ENCODE data around the gene KHDRBS1. TPM values are rescaled to one million over a fixed set of nuclear protein-coding genes. Genes with fewer than 3 reads are reported as not detected.

The KHDRBS1 gene
- total and polyA plus RNA-seq, 5 donors from 2014 or later, result 97.1 to 117 (median 99.7) TPM

GRCh38 chr1:31981972-31982371, 31.7 kb upstream of the KHDRBS1 start:
- Mint-ChIP-seq H3K36me3 (no peaks in the 10 kb centered on the region), H3K9me3 (no peaks in the 10 kb centered on the region), H3K4me1 (peaks cover 25 to 63% (median 40%) of the 10 kb centered on the region in 4 donors), H3K4me3 (peak overlapping the region; percentile 48 to 80 (median 67)), H3K27ac (peak overlapping the region; percentile 58 to 92 (median 89)), H3K27me3 (peaks cover 4% of the 10 kb centered on the region)
- Histone ChIP-seq H3K4me1 (ENCODE audit: control insufficient read depth, insufficient read depth, low read length, poor library complexity, severe bottlenecking) (peaks cover 45% of the 10 kb centered on the region), H3K27ac (ENCODE audit: insufficient read depth, low read length, poor library complexity, severe bottlenecking) (peak overlapping the region; percentile 48), H3K36me3 (ENCODE audit: control insufficient read depth, insufficient read depth, low read length) (no peaks in the 10 kb centered on the region), H3K4me3 (ENCODE audit: low read depth, low read length) (peak overlapping the region; percentile 14), H3K27me3 (ENCODE audit: control insufficient read depth, insufficient read depth, low read length) (no peaks in the 10 kb centered on the region), H3K9me3 (ENCODE audit: control insufficient read depth in 2 of 2, low read length in 2 of 2) (no peaks in the 10 kb centered on the region)
- peak in 2 of 3 donors; percentile 40 to 88 for DNase-seq
- peak; percentile 40 to 58 for ATAC-seq (ENCODE audit: low read depth in 2 of 2)

GRCh38 chr1:31984419-31985347, 29.0 kb upstream of the KHDRBS1 start:
- peaks cover 25 to 60% (median 41%) of the 10 kb centered on the region in 4 donors for H3K4me1 Mint-ChIP-seq
- H3K36me3 Mint-ChIP-seq, result no peaks in the 10 kb centered on the region
- DNase-seq (peak in 1 of 3 donors; percentile 76), ATAC-seq (ENCODE audit: low read depth in 2 of 2) (peak; percentile 91 to 94)
- H3K9me3 Mint-ChIP-seq, result no peaks in the 10 kb centered on the region
- Histone ChIP-seq H3K27ac (ENCODE audit: insufficient read depth, low read length, poor library complexity, severe bottlenecking) (peak overlapping the region; percentile 73), H3K36me3 (ENCODE audit: control insufficient read depth, insufficient read depth, low read length) (no peaks in the 10 kb centered on the region), H3K9me3 (ENCODE audit: control insufficient read depth in 2 of 2, low read length in 2 of 2) (no peaks in the 10 kb centered on the region), H3K4me1 (ENCODE audit: control insufficient read depth, insufficient read depth, low read length, poor library complexity, severe bottlenecking) (peaks cover 45% of the 10 kb centered on the region), H3K4me3 (ENCODE audit: low read depth, low read length) (peak overlapping the region; percentile 29), H3K27me3 (ENCODE audit: control insufficient read depth, insufficient read depth, low read length) (no peaks in the 10 kb centered on the region)
- H3K27me3 Mint-ChIP-seq, result peaks cover 4% of the 10 kb centered on the region
- peak overlapping the region; percentile 23 to 65 (median 42) for H3K4me3 Mint-ChIP-seq
- peak overlapping the region; percentile 78 to 99 (median 93) for H3K27ac Mint-ChIP-seq

- peaks cover 25 to 66% (median 44%) of the 10 kb centered on the region in 4 donors for H3K4me1 Mint-ChIP-seq
- peak in 1 of 3 donors; percentile 33 for DNase-seq
- no peaks in the 10 kb centered on the region for H3K36me3 Mint-ChIP-seq
- Histone ChIP-seq H3K9me3 (ENCODE audit: control insufficient read depth in 2 of 2, low read length in 2 of 2) (no peaks in the 10 kb centered on the region), H3K36me3 (ENCODE audit: control insufficient read depth, insufficient read depth, low read length) (no peaks in the 10 kb centered on the region), H3K4me3 (ENCODE audit: low read depth, low read length) (peak overlapping the region; percentile 29), H3K27ac (ENCODE audit: insufficient read depth, low read length, poor library complexity, severe bottlenecking) (peak overlapping the region; percentile 73), H3K4me1 (ENCODE audit: control insufficient read depth, insufficient read depth, low read length, poor library complexity, severe bottlenecking) (peaks cover 45% of the 10 kb centered on the region), H3K27me3 (ENCODE audit: control insufficient read depth, insufficient read depth, low read length) (no peaks in the 10 kb centered on the region)
- H3K9me3 Mint-ChIP-seq, result no peaks in the 10 kb centered on the region
- peak overlapping the region; percentile 13 to 65 (median 42) for H3K4me3 Mint-ChIP-seq
- peaks cover 4% of the 10 kb centered on the region for H3K27me3 Mint-ChIP-seq
- peak; percentile 15 to 26 for ATAC-seq (ENCODE audit: low read depth in 2 of 2)
- peak overlapping the region; percentile 78 to 99 (median 93) for H3K27ac Mint-ChIP-seq
These were observed 28.2 kb upstream of the KHDRBS1 start for GRCh38 chr1:31985430-31985829.

- Mint-ChIP-seq H3K4me1 (peaks cover 10 to 48% (median 33%) of the 10 kb centered on the region in 4 donors), H3K27me3 (peaks cover 4% of the 10 kb centered on the region), H3K36me3 (no peaks in the 10 kb centered on the region), H3K9me3 (no peaks in the 10 kb centered on the region), H3K4me3 (no peak overlapping the region), H3K27ac (peak overlapping the region in 2 of 3 donors; percentile 73 to 74)
- no peak for DNase-seq
- Histone ChIP-seq H3K27me3 (ENCODE audit: control insufficient read depth, insufficient read depth, low read length) (no peaks in the 10 kb centered on the region), H3K4me1 (ENCODE audit: control insufficient read depth, insufficient read depth, low read length, poor library complexity, severe bottlenecking) (peaks cover 31% of the 10 kb centered on the region), H3K9me3 (ENCODE audit: control insufficient read depth in 2 of 2, low read length in 2 of 2) (no peaks in the 10 kb centered on the region), H3K36me3 (ENCODE audit: control insufficient read depth, insufficient read depth, low read length) (no peaks in the 10 kb centered on the region), H3K27ac (ENCODE audit: insufficient read depth, low read length, poor library complexity, severe bottlenecking) (no peak overlapping the region), H3K4me3 (ENCODE audit: low read depth, low read length) (no peak overlapping the region)
- ATAC-seq (ENCODE audit: low read depth in 2 of 2), result no peak
These were observed 26.5 kb upstream of the KHDRBS1 start for GRCh38 chr1:31987135-31987619.

GRCh38 chr1:31989964-31990363, 23.7 kb upstream of the KHDRBS1 start:
- H3K27ac ChIP-seq (ENCODE audit: insufficient read depth, low read length, poor library complexity, severe bottlenecking), result no peak overlapping the region
- Mint-ChIP-seq H3K27me3 (peaks cover 4% of the 10 kb centered on the region), H3K27ac (peak overlapping the region; percentile 31 to 74 (median 67)), H3K36me3 (no peaks in the 10 kb centered on the region), H3K9me3 (no peaks in the 10 kb centered on the region), H3K4me1 (peaks cover 6 to 24% (median 15%) of the 10 kb centered on the region in 4 donors), H3K4me3 (no peak overlapping the region)
- H3K9me3 ChIP-seq (ENCODE audit: control insufficient read depth in 2 of 2, low read length in 2 of 2), result no peaks in the 10 kb centered on the region
- no peaks in the 10 kb centered on the region for H3K36me3 ChIP-seq (ENCODE audit: control insufficient read depth, insufficient read depth, low read length)
- no peaks in the 10 kb centered on the region for H3K27me3 ChIP-seq (ENCODE audit: control insufficient read depth, insufficient read depth, low read length)
- H3K4me1 ChIP-seq (ENCODE audit: control insufficient read depth, insufficient read depth, low read length, poor library complexity, severe bottlenecking), result peaks cover 12% of the 10 kb centered on the region
- ATAC-seq (ENCODE audit: low read depth in 2 of 2), result no peak
- no peak for DNase-seq
- no peak overlapping the region for H3K4me3 ChIP-seq (ENCODE audit: low read depth, low read length)

- peaks cover 0 to 18% (median 9%) of the 10 kb centered on the region in 4 donors for H3K4me1 Mint-ChIP-seq
- no peaks in the 10 kb centered on the region for H3K9me3 Mint-ChIP-seq
- H3K27me3 ChIP-seq (ENCODE audit: control insufficient read depth, insufficient read depth, low read length), result no peaks in the 10 kb centered on the region
- ATAC-seq (ENCODE audit: low read depth in 2 of 2) (no peak), DNase-seq (no peak)
- peaks cover 4% of the 10 kb centered on the region for H3K27me3 Mint-ChIP-seq
- H3K36me3 ChIP-seq (ENCODE audit: control insufficient read depth, insufficient read depth, low read length), result no peaks in the 10 kb centered on the region
- H3K27ac ChIP-seq (ENCODE audit: insufficient read depth, low read length, poor library complexity, severe bottlenecking), result no peak overlapping the region
- H3K4me3 Mint-ChIP-seq, result no peak overlapping the region
- H3K4me3 ChIP-seq (ENCODE audit: low read depth, low read length), result no peak overlapping the region
- no peaks in the 10 kb centered on the region for H3K36me3 Mint-ChIP-seq
- no peaks in the 10 kb centered on the region for H3K9me3 ChIP-seq (ENCODE audit: control insufficient read depth in 2 of 2, low read length in 2 of 2)
- no peak overlapping the region for H3K27ac Mint-ChIP-seq
- H3K4me1 ChIP-seq (ENCODE audit: control insufficient read depth, insufficient read depth, low read length, poor library complexity, severe bottlenecking), result no peaks in the 10 kb centered on the region
These were observed 22.5 kb upstream of the KHDRBS1 start for GRCh38 chr1:31991182-31991581.

- Mint-ChIP-seq H3K4me3 (no peak overlapping the region), H3K9me3 (no peaks in the 10 kb centered on the region), H3K27ac (no peak overlapping the region), H3K36me3 (no peaks in the 10 kb centered on the region), H3K27me3 (no peaks in the 10 kb centered on the region), H3K4me1 (peaks cover 0 to 4% (median under 1%) of the 10 kb centered on the region in 4 donors)
- no peak for ATAC-seq (ENCODE audit: low read depth in 2 of 2)
- Histone ChIP-seq H3K36me3 (ENCODE audit: control insufficient read depth, insufficient read depth, low read length) (no peaks in the 10 kb centered on the region), H3K9me3 (ENCODE audit: control insufficient read depth in 2 of 2, low read length in 2 of 2) (no peaks in the 10 kb centered on the region), H3K27ac (ENCODE audit: insufficient read depth, low read length, poor library complexity, severe bottlenecking) (no peak overlapping the region), H3K4me3 (ENCODE audit: low read depth, low read length) (no peak overlapping the region), H3K27me3 (ENCODE audit: control insufficient read depth, insufficient read depth, low read length) (no peaks in the 10 kb centered on the region), H3K4me1 (ENCODE audit: control insufficient read depth, insufficient read depth, low read length, poor library complexity, severe bottlenecking) (no peaks in the 10 kb centered on the region)
- DNase-seq, result no peak
These were observed 18.4 kb upstream of the KHDRBS1 start for GRCh38 chr1:31995263-31995662.
